GM21717 (cell line): Measurements from ENCODE around the gene WSCD1.

Experiments
- ATAC-seq: cut with Tn5 transposase; IDR thresholded peaks from one replicate; pipeline ENCODE4 v1.9.1; 2021; ENCODE audit warnings: mild to moderate bottlenecking, moderate library complexity; ENCODE audit not compliant: unreplicated experiment

The WSCD1 gene

GRCh38 chr17:6059406-6059805 is 10.8 kb upstream of the WSCD1 start:
- no peak for ATAC-seq

- ATAC-seq = no peak
Measured at GRCh38 chr17:6061290-6061689, 8.9 kb upstream of the WSCD1 start.

GRCh38 chr17:6064868-6065267 is 5.3 kb upstream of the WSCD1 start:
- no peak for ATAC-seq

- ATAC-seq = no peak
Measured at GRCh38 chr17:6065351-6065750, 4.8 kb upstream of the WSCD1 start.

- ATAC-seq = no peak
Measured at GRCh38 chr17:6066183-6066948, 3.8 kb upstream of the WSCD1 start.

- ATAC-seq = no peak
Measured at GRCh38 chr17:6067060-6067459, 3.1 kb upstream of the WSCD1 start.

GRCh38 chr17:6070430-6070912 is 292 bp downstream of the WSCD1 start:
- ATAC-seq = no peak

GRCh38 chr17:6070913-6071511 is 833 bp downstream of the WSCD1 start:
- no peak for ATAC-seq

- ATAC-seq = no peak
Measured at GRCh38 chr17:6071528-6072065, 1.4 kb downstream of the WSCD1 start.

- no peak for ATAC-seq
Measured at GRCh38 chr17:6072157-6072556, 2.0 kb downstream of the WSCD1 start.

GRCh38 chr17:6072611-6073010 is 2.4 kb downstream of the WSCD1 start:
- no peak for ATAC-seq

GRCh38 chr17:6073620-6074019 is 3.4 kb downstream of the WSCD1 start:
- ATAC-seq = no peak

GRCh38 chr17:6075050-6075449 is 4.9 kb downstream of the WSCD1 start:
- ATAC-seq = no peak

GRCh38 chr17:6075845-6076244 is 5.7 kb downstream of the WSCD1 start:
- no peak for ATAC-seq

- no peak for ATAC-seq
Measured at GRCh38 chr17:6077752-6078151, 7.6 kb downstream of the WSCD1 start.

- no peak for ATAC-seq
Measured at GRCh38 chr17:6078458-6078871, 8.3 kb downstream of the WSCD1 start.

- ATAC-seq = no peak
Measured at GRCh38 chr17:6079155-6079888, 9.1 kb downstream of the WSCD1 start.

- no peak for ATAC-seq
Measured at GRCh38 chr17:6079960-6080359, 9.8 kb downstream of the WSCD1 start.

GRCh38 chr17:6080711-6081430 is 10.7 kb downstream of the WSCD1 start:
- ATAC-seq = no peak

- no peak for ATAC-seq
Measured at GRCh38 chr17:6082335-6082734, 12.2 kb downstream of the WSCD1 start.
